ENCODE measurements around the gene PTGER2. TPM values are rescaled to one million over a fixed set of nuclear protein-coding genes. Genes with fewer than 3 reads are reported as not detected.

Gene PTGER2
- total RNA-seq, 1 donor from 2014 or later: 0.46 TPM

DNA sequence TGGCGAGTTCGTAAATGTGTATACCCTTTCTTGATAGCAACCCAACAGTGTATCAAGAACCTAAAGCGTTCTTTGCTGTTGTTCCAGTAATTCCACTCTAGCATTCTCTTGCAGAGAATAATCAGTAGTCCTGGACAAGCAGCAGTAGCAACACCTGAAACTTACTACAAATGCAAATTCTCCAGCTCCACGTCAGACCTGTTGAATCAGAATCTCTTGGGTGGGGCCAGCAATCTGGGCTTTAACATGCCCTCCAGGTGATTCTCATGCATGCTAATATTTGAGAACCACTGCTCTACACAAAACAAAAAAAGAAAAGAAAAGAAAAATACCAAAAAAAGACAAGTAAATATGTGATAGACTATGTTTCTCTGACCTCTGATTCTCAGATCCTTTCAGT is 36.6 kb upstream of the PTGER2 start:
- Histone ChIP-seq H3K36me3 (ENCODE audit: control insufficient read depth, insufficient read depth, low read length) (no peaks in the 10 kb centered on the region), H3K4me3 (ENCODE audit: low read depth, low read length) (no peak overlapping the region), H3K27me3 (ENCODE audit: control insufficient read depth, insufficient read depth, low read length) (peaks cover 2% of the 10 kb centered on the region)
- no peak for DNase-seq (ENCODE audit: low read depth)
- TF ChIP-seq CTCF (IDR thresholded peaks at IDR 0.05; ENCODE audit: insufficient read depth, low read length, poor library complexity, severe bottlenecking): no peak

DNA sequence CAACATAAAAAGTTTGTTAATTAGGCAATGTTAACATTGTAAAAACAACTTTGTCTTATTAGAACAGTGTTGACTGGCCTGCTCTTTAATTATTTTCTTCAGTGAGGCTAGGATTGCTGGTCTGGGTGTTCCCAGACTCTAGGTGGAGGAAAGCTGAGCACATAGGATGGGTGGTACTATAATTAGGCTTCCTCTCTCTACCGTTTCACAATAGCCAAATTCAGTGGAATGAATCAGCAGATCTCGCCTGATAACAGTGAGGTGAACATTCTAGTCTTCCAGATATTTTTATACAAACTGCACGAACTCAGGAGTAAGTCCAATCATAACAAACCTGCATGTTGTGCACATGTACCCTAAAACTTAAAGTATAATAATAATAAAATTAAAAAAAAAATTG is 34.7 kb upstream of the PTGER2 start:
- DNase-seq (ENCODE audit: low read depth): peak; percentile 2
- H3K4me3 ChIP-seq (ENCODE audit: low read depth, low read length): no peak overlapping the region
- H3K27me3 ChIP-seq (ENCODE audit: control insufficient read depth, insufficient read depth, low read length): no peaks in the 10 kb centered on the region
- no peak for TF ChIP-seq CTCF (IDR thresholded peaks at IDR 0.05; ENCODE audit: insufficient read depth, low read length, poor library complexity, severe bottlenecking)
- H3K36me3 ChIP-seq (ENCODE audit: control insufficient read depth, insufficient read depth, low read length): no peaks in the 10 kb centered on the region

- no peak overlapping the region for H3K4me3 ChIP-seq (ENCODE audit: low read depth, low read length)
- H3K36me3 ChIP-seq (ENCODE audit: control insufficient read depth, insufficient read depth, low read length): no peaks in the 10 kb centered on the region
- no peak for TF ChIP-seq CTCF (IDR thresholded peaks at IDR 0.05; ENCODE audit: insufficient read depth, low read length, poor library complexity, severe bottlenecking)
- peak; percentile 1 for DNase-seq (ENCODE audit: low read depth)
- H3K27me3 ChIP-seq (ENCODE audit: control insufficient read depth, insufficient read depth, low read length): no peaks in the 10 kb centered on the region
These were observed 31.0 kb upstream of the PTGER2 start for GRCh38 chr14:52283099-52283498.

DNA sequence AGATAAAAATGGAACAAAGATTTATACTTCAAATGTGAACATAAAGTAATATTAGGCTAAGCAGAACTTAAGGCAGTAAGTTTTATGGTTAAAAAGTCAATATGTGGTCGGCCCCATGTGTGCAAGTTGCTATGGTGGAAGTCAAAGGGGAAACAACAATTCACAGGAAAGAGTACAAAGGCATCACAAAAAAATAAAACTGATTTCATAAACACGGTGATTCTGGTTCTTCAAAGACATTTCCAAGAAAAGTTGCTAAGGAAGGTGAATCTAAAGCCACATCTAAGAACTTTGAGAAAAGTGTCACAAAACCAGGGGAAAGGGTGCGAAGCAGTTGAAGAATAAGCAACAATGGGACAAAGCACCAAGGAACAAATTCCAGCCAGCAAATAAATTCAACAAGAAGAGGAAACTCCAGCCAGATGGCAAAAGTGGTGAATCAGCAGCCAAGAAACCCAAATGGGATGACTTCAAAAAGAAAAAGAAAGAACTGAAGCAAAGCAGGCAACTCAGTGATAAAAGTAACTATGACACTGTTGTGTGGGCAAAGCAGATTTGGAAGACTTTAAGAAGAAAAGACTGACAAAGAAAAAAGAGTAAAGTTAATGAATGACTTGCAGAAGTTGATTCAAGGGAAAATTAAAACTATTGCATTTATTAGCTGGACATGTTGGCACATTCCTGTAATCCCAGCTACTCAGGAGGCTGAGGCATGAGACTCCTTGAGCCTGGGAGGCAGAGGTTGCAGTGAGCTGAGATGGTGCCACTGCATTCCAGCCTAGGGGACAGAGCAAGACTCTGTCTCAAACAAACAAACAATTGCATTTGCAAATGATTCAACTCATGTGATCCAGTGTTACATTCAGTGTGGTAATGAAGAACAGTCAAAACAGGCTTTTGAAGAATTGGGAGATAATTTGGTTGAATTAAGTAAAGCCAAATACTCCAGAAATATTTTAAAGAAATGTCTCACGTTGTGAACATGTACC is 27.2 kb upstream of the PTGER2 start:
- Histone ChIP-seq H3K36me3 (ENCODE audit: control insufficient read depth, insufficient read depth, low read length) (no peaks in the 10 kb centered on the region), H3K27me3 (ENCODE audit: control insufficient read depth, insufficient read depth, low read length) (no peaks in the 10 kb centered on the region), H3K4me3 (ENCODE audit: low read depth, low read length) (no peak overlapping the region)
- no peak for TF ChIP-seq CTCF (IDR thresholded peaks at IDR 0.05; ENCODE audit: insufficient read depth, low read length, poor library complexity, severe bottlenecking)
- no peak for DNase-seq (ENCODE audit: low read depth)

GRCh38 chr14:52296378-52296777 is 17.7 kb upstream of the PTGER2 start:
- Histone ChIP-seq H3K4me3 (ENCODE audit: low read depth, low read length) (no peak overlapping the region), H3K36me3 (ENCODE audit: control insufficient read depth, insufficient read depth, low read length) (no peaks in the 10 kb centered on the region), H3K27me3 (ENCODE audit: control insufficient read depth, insufficient read depth, low read length) (no peaks in the 10 kb centered on the region)
- no peak for TF ChIP-seq CTCF (IDR thresholded peaks at IDR 0.05; ENCODE audit: insufficient read depth, low read length, poor library complexity, severe bottlenecking)
- no peak for DNase-seq (ENCODE audit: low read depth)

Measured in kidney epithelial cell (primary cell).